ENCODE data around the gene NRXN3.

Gene NRXN3

GRCh38 chr14:79645753-79646362, 1475.7 kb downstream of the NRXN3 start:
- H3K27ac ChIP-seq (ENCODE audit: extremely low read depth, low read depth, low read length): no peak overlapping the region
- ChIA-PET POLR2A (no interaction called here), CTCF (no interaction called here)
- H3K36me3 ChIP-seq (ENCODE audit: control insufficient read depth in 2 of 2, insufficient read depth in 1 of 2, low read length in 2 of 2): no peaks in the 10 kb centered on the region
- no peaks in the 10 kb centered on the region for H3K4me1 ChIP-seq (ENCODE audit: control insufficient read depth, insufficient read depth, low read length)
- no peaks in the 10 kb centered on the region for H3K9me3 ChIP-seq (ENCODE audit: control insufficient read depth, insufficient read depth, low read depth, low read length)
- H3K4me3 ChIP-seq (ENCODE audit: low read depth, low read length): no peak overlapping the region
- TF ChIP-seq ZNF747 (tag by site-specific recombination; IDR thresholded peaks at IDR 0.05): no peak
- TF ChIP-seq TRIM28 (IDR thresholded peaks at IDR 0.05; ENCODE audit: borderline replicate concordance, low read length): no peak
- TF ChIP-seq KLF9 (tag by site-specific recombination; IDR thresholded peaks at IDR 0.05; ENCODE audit: low read depth): no peak
- no peak for TF ChIP-seq ELK4 (IDR thresholded peaks at IDR 0.05; ENCODE audit: borderline replicate concordance, low read depth, low read length)
- TF ChIP-seq ZNF530 (tag by site-specific recombination; IDR thresholded peaks at IDR 0.05; ENCODE audit: low read depth): no peak
- TF ChIP-seq MEIS1 (CRISPR knock-in tag; IDR thresholded peaks at IDR 0.05; ENCODE audit: borderline replicate concordance): no peak
- no peak for TF ChIP-seq ZNF248 (tag by site-specific recombination; IDR thresholded peaks at IDR 0.05)
- TF ChIP-seq ZNF560 (tag by site-specific recombination; IDR thresholded peaks at IDR 0.05; ENCODE audit: borderline replicate concordance): no peak
- TF ChIP-seq ZNF16 (tag by site-specific recombination; IDR thresholded peaks at IDR 0.05; ENCODE audit: low read depth): no peak
- no peak for TF ChIP-seq ZNF239 (tag by site-specific recombination; IDR thresholded peaks at IDR 0.05)
- TF ChIP-seq KLF8 (tag by site-specific recombination; IDR thresholded peaks at IDR 0.05): no peak
- TF ChIP-seq ZNF302 (tag by site-specific recombination; IDR thresholded peaks at IDR 0.05; ENCODE audit: low read depth): no peak
- TF ChIP-seq ZNF488 (tag by site-specific recombination; IDR thresholded peaks at IDR 0.05): no peak
- no peak for TF ChIP-seq PRDM2 (tag by site-specific recombination; IDR thresholded peaks at IDR 0.05; ENCODE audit: borderline replicate concordance)
- TF ChIP-seq ZNF837 (tag by site-specific recombination; IDR thresholded peaks at IDR 0.05): no peak

DNA sequence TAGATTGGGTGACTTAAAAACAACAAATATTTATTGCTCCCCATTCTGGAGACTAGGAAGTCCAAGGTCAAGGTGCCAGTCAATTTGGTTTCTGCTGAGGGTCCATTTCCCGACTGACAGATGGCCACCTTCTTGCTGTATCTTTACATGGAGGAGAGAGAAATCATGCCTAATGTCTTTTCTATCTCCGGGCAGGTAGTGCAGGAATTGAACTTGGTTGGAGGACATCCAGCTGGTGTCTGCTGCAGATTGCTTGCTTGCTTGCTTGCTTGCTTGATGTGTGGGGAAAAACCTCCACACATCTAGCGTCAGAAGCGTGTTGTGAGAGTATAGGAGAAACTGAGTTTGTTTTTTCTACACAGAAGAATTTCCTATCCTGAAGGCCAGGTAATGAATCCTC, 1479.7 kb downstream of the NRXN3 start:
- H3K9me3 ChIP-seq (ENCODE audit: control insufficient read depth, insufficient read depth, low read depth, low read length): no peaks in the 10 kb centered on the region
- ChIA-PET CTCF (no interaction called here), POLR2A (no interaction called here)
- H3K4me3 ChIP-seq (ENCODE audit: low read depth, low read length): no peak overlapping the region
- no peaks in the 10 kb centered on the region for H3K4me1 ChIP-seq (ENCODE audit: control insufficient read depth, insufficient read depth, low read length)
- H3K36me3 ChIP-seq (ENCODE audit: control insufficient read depth in 2 of 2, insufficient read depth in 1 of 2, low read length in 2 of 2): no peaks in the 10 kb centered on the region
- H3K27ac ChIP-seq (ENCODE audit: extremely low read depth, low read depth, low read length): no peak overlapping the region
- TF ChIP-seq ZNF707 (tag by site-specific recombination; IDR thresholded peaks at IDR 0.05) (no peak), FEZF1 (tag by site-specific recombination; IDR thresholded peaks at IDR 0.05) (no peak), TCF7L2 (IDR thresholded peaks at IDR 0.05; ENCODE audit: borderline replicate concordance, low read depth, low read length) (no peak), ZNF544 (tag by site-specific recombination; IDR thresholded peaks at IDR 0.05) (no peak)
